Anterior cingulate cortex (tissue), 58 donors: ENCODE results near the gene SSR4.
"Not testable (repeated sequence)": the region's sequence is repeated elsewhere in the genome, so short reads cannot be mapped to it uniquely, and the experiment has no call there.

Experiments
- DNase-seq, 58 donors: peaks; one replicate each; lab custom pipeline; 2025; lab: John Stamatoyannopoulos, UW

Gene SSR4

GRCh38 chrX:153794018-153794896 is at the start of gene SSR4, which contains the start of gene IDH3G:
Gene SSR4, plus strand, starts transcription at chrX:153794668. Its CDS starts 20 bp downstream, at chrX:153794688.
Gene IDH3G, minus strand, starts transcription at chrX:153794375. Its CDS starts 49 bp downstream, at chrX:153794326.
- peak; percentile 53 to 95 (median 88) for DNase-seq

GRCh38 chrX:153745067-153745433 is 49.4 kb upstream of the SSR4 start:
- DNase-seq = not testable (repeated sequence)

- no peak for DNase-seq
Observed at GRCh38 chrX:153746359-153746758, 48.1 kb upstream of the SSR4 start.

GRCh38 chrX:153746991-153747390 is 47.5 kb upstream of the SSR4 start:
- DNase-seq = not testable (repeated sequence)

GRCh38 chrX:153749017-153749416 is 45.5 kb upstream of the SSR4 start:
- peak in 1 of 58 donors; percentile 10 for DNase-seq

GRCh38 chrX:153750127-153750774 is 44.2 kb upstream of the SSR4 start:
- DNase-seq = no peak

- no peak for DNase-seq
Observed at GRCh38 chrX:153755136-153755535, 39.3 kb upstream of the SSR4 start.

- DNase-seq = no peak
Observed at GRCh38 chrX:153761863-153762262, 32.6 kb upstream of the SSR4 start.

GRCh38 chrX:153762626-153763173 is 31.8 kb upstream of the SSR4 start:
- DNase-seq = no peak

- no peak for DNase-seq
Observed at GRCh38 chrX:153763298-153763932, 31.1 kb upstream of the SSR4 start.

GRCh38 chrX:153763989-153764755 is 30.3 kb upstream of the SSR4 start, which contains the start of gene PLXNB3:
Gene PLXNB3, plus strand, starts transcription at chrX:153764249. Its CDS starts 1,287 bp downstream, at chrX:153765536.
- DNase-seq = peak in 55 of 58 donors; percentile 5 to 94 (median 75)

- peak in 1 of 58 donors; percentile 82 for DNase-seq
Observed at GRCh38 chrX:153764786-153765137, 29.7 kb upstream of the SSR4 start.

GRCh38 chrX:153765138-153766079 is 29.1 kb upstream of the SSR4 start:
- peak in 56 of 58 donors; percentile 33 to 99 (median 84) for DNase-seq

GRCh38 chrX:153766098-153766817 is 28.2 kb upstream of the SSR4 start:
- DNase-seq = peak in 32 of 58 donors; percentile 3 to 78 (median 36)

GRCh38 chrX:153766871-153767673 is 27.4 kb upstream of the SSR4 start:
- no peak for DNase-seq

- DNase-seq = no peak
Observed at GRCh38 chrX:153767674-153768055, 26.8 kb upstream of the SSR4 start.
